NT2/D1 (cell line): ENCODE data around the gene CCDC54.

ENCODE experiments used
- DNase-seq: peaks from one replicate; pipeline ENCODE4 v3.0.0-alpha.2; 2011; ENCODE audit warnings: low read depth, low spot score
- H3K27me3 ChIP-seq: 2 replicates; pipeline ENCODE4 v1.6.0; 2011; ENCODE audit warnings: mild to moderate bottlenecking; ENCODE audit not compliant: insufficient read length, insufficient read depth
- H3K36me3 ChIP-seq: 2 replicates; pipeline ENCODE4 v1.6.1; 2011; ENCODE audit warnings: mild to moderate bottlenecking, low read length, mixed read lengths; ENCODE audit not compliant: insufficient read depth, insufficient read length
- H3K4me1 ChIP-seq: 2 replicates; pipeline ENCODE4 v1.5.1; 2011; ENCODE audit not compliant: insufficient read depth, insufficient read length
- H3K4me3 ChIP-seq: 2 replicates; pipeline ENCODE4 v1.5.1; 2011; ENCODE audit warnings: low read depth; ENCODE audit not compliant: insufficient read length
- H3K9ac ChIP-seq: 2 replicates; pipeline ENCODE4 v1.6.0; 2011; ENCODE audit warnings: low read depth; ENCODE audit not compliant: insufficient read length
- H3K9me3 ChIP-seq: 2 replicates; pipeline ENCODE4 v1.5.1; 2011; ENCODE audit warnings: mild to moderate bottlenecking, low read length; ENCODE audit not compliant: insufficient read depth
- SUZ12 ChIP-seq: IDR thresholded peaks from 2 replicates; pipeline ENCODE4 v1.6.1; 2011; ENCODE audit not compliant: insufficient read length, insufficient read depth; ENCODE audit errors: extremely low read depth
- YY1 ChIP-seq: IDR thresholded peaks from 2 replicates; pipeline ENCODE4 v1.6.1; 2011; ENCODE audit not compliant: insufficient read length, insufficient read depth
- ZNF274 ChIP-seq: IDR thresholded peaks from 2 replicates; pipeline ENCODE4 v1.6.1; 2011; ENCODE audit warnings: mild to moderate bottlenecking, low read depth, low read length

The CCDC54 gene

GRCh38 chr3:107416138-107416537, 38.9 kb downstream of the CCDC54 start:
- TF ChIP-seq YY1 = no peak
- no peak for TF ChIP-seq SUZ12
- TF ChIP-seq ZNF274 = no peak
- H3K4me1 ChIP-seq = no peaks in the 10 kb centered on the region
- H3K9me3 ChIP-seq = no peaks in the 10 kb centered on the region
- H3K4me3 ChIP-seq = no peak overlapping the region
- no peak overlapping the region for H3K9ac ChIP-seq
- DNase-seq = no peak
- no peaks in the 10 kb centered on the region for H3K36me3 ChIP-seq
- no peaks in the 10 kb centered on the region for H3K27me3 ChIP-seq

GRCh38 chr3:107416886-107417285, 39.6 kb downstream of the CCDC54 start:
- DNase-seq = no peak
- H3K27me3 ChIP-seq = no peaks in the 10 kb centered on the region
- no peaks in the 10 kb centered on the region for H3K36me3 ChIP-seq
- H3K4me3 ChIP-seq = no peak overlapping the region
- H3K9me3 ChIP-seq = no peaks in the 10 kb centered on the region
- no peak overlapping the region for H3K9ac ChIP-seq
- TF ChIP-seq SUZ12 (no peak), ZNF274 (no peak), YY1 (no peak)
- H3K4me1 ChIP-seq = no peaks in the 10 kb centered on the region

- TF ChIP-seq SUZ12 = no peak
- no peak for TF ChIP-seq ZNF274
- TF ChIP-seq YY1 = no peak
- H3K4me1 ChIP-seq = no peaks in the 10 kb centered on the region
- no peaks in the 10 kb centered on the region for H3K36me3 ChIP-seq
- DNase-seq = no peak
- no peaks in the 10 kb centered on the region for H3K9me3 ChIP-seq
- no peak overlapping the region for H3K4me3 ChIP-seq
- H3K27me3 ChIP-seq = no peaks in the 10 kb centered on the region
- peak overlapping the region; percentile 29 for H3K9ac ChIP-seq
These were observed 44.0 kb downstream of the CCDC54 start for GRCh38 chr3:107421170-107421792.

- Histone ChIP-seq H3K4me3 (no peak overlapping the region), H3K36me3 (no peaks in the 10 kb centered on the region), H3K9me3 (no peaks in the 10 kb centered on the region), H3K9ac (no peak overlapping the region), H3K4me1 (no peaks in the 10 kb centered on the region), H3K27me3 (no peaks in the 10 kb centered on the region)
- no peak for DNase-seq
- no peak for TF ChIP-seq ZNF274
- TF ChIP-seq YY1 = no peak
- TF ChIP-seq SUZ12 = no peak
These were observed 44.6 kb downstream of the CCDC54 start for GRCh38 chr3:107421881-107422280.

- H3K4me3 ChIP-seq = no peak overlapping the region
- no peaks in the 10 kb centered on the region for H3K9me3 ChIP-seq
- TF ChIP-seq ZNF274 (no peak), YY1 (no peak), SUZ12 (no peak)
- DNase-seq = no peak
- no peaks in the 10 kb centered on the region for H3K4me1 ChIP-seq
- peaks cover 23% of the 10 kb centered on the region for H3K27me3 ChIP-seq
- no peak overlapping the region for H3K9ac ChIP-seq
- no peaks in the 10 kb centered on the region for H3K36me3 ChIP-seq
These were observed 47.8 kb downstream of the CCDC54 start for GRCh38 chr3:107425033-107425432.

GRCh38 chr3:107426223-107426622, 49.0 kb downstream of the CCDC54 start:
- no peaks in the 10 kb centered on the region for H3K36me3 ChIP-seq
- no peaks in the 10 kb centered on the region for H3K9me3 ChIP-seq
- DNase-seq = no peak
- peaks cover 35% of the 10 kb centered on the region for H3K27me3 ChIP-seq
- TF ChIP-seq SUZ12 (no peak), YY1 (no peak), ZNF274 (no peak)
- H3K9ac ChIP-seq = no peak overlapping the region
- H3K4me3 ChIP-seq = no peak overlapping the region
- H3K4me1 ChIP-seq = peaks cover 2% of the 10 kb centered on the region
